Choroid plexus epithelial cell (primary cell): ENCODE measurements around the gene SRF.

Experiments used
- DNase-seq: peaks from one replicate; pipeline ENCODE4 v3.0.0-alpha.2; 2010; ENCODE audit warnings: low read depth
- H3K4me3 ChIP-seq: 2 replicates; pipeline ENCODE4 v1.5.1; 2011; ENCODE audit warnings: low read depth, mild to moderate bottlenecking, control low read depth, low read length, moderate library complexity
- CTCF ChIP-seq: conservative IDR thresholded peaks from 2 replicates; pipeline ENCODE4 v1.5.1; 2011; ENCODE audit warnings: low read depth, mild to moderate bottlenecking, control low read depth, inconsistent platforms, low read length, moderate library complexity

The SRF gene

GRCh38 chr6:43172104-43173007, 1.3 kb downstream of the SRF start:
- H3K4me3 ChIP-seq: peak overlapping the region; percentile 88
- no peak for TF ChIP-seq CTCF
- peak; percentile 38 for DNase-seq

GRCh38 chr6:43173591-43174262, 2.7 kb downstream of the SRF start:
- TF ChIP-seq CTCF: no peak
- DNase-seq: no peak
- peak overlapping the region; percentile 88 for H3K4me3 ChIP-seq

GRCh38 chr6:43174263-43175112, 3.4 kb downstream of the SRF start:
- peak; percentile 22 for TF ChIP-seq CTCF
- DNase-seq: peak; percentile 100
- H3K4me3 ChIP-seq: peak overlapping the region; percentile 88

- no peak for DNase-seq
- no peak overlapping the region for H3K4me3 ChIP-seq
- no peak for TF ChIP-seq CTCF
Observed at GRCh38 chr6:43175676-43176422, 4.8 kb downstream of the SRF start.

GRCh38 chr6:43176423-43176786, 5.3 kb downstream of the SRF start:
- no peak for DNase-seq
- no peak overlapping the region for H3K4me3 ChIP-seq
- TF ChIP-seq CTCF: no peak

GRCh38 chr6:43178150-43178549, 7.1 kb downstream of the SRF start:
- DNase-seq: no peak
- TF ChIP-seq CTCF: no peak

More at GRCh38 chr6:43178150-43178549, 7.1 kb downstream of the SRF start:
- H3K4me3 ChIP-seq: no peak overlapping the region
